SK-N-SH treated with all-trans-retinoic acid at 6 μM for 48 hours (cell line): ENCODE results near the gene BSG.

Source experiments
- ATAC-seq: fragments of 200-7000 bp; cut with Tn5 transposase; 3 replicates; pipeline ENCODE4 v1.9.1; 2020; ENCODE audit warnings: mild to moderate bottlenecking, moderate library complexity
- ARNTL ChIP-seq: fragments of 450-650 bp; formaldehyde crosslinking; IDR thresholded peaks from 2 replicates; pipeline ENCODE4 v1.5.0; 2020; ENCODE audit warnings: low read depth, mild to moderate bottlenecking, moderate library complexity, borderline replicate concordance
- BACH2 ChIP-seq: fragments of 250-450 bp; sonication (Bioruptor Pico); IDR thresholded peaks from 2 replicates; pipeline ENCODE4 v1.9.0; 2021; ENCODE audit warnings: mild to moderate bottlenecking, borderline replicate concordance
- CSDC2 ChIP-seq: fragments of 250-450 bp; sonication (Bioruptor Pico); IDR thresholded peaks from 2 replicates; pipeline ENCODE4 v1.5.0; 2020; ENCODE audit warnings: mild to moderate bottlenecking, moderate library complexity
- ESRRG ChIP-seq: fragments of 250-450 bp; sonication (Bioruptor Pico); IDR thresholded peaks from 2 replicates; pipeline ENCODE4 v1.6.1; 2021; ENCODE audit warnings: mild to moderate bottlenecking
- GLIS3 ChIP-seq: fragments of 250-450 bp; sonication (Bioruptor Pico); IDR thresholded peaks from 2 replicates; pipeline ENCODE4 v1.5.0; 2020; ENCODE audit warnings: mild to moderate bottlenecking, moderate library complexity
- PPARA ChIP-seq: fragments of 250-450 bp; sonication (Bioruptor Pico); IDR thresholded peaks from 2 replicates; pipeline ENCODE4 v1.5.0; 2020; ENCODE audit warnings: mild to moderate bottlenecking, borderline replicate concordance
- SNAI2 ChIP-seq: fragments of 250-450 bp; sonication (Bioruptor Pico); IDR thresholded peaks from 2 replicates; pipeline ENCODE4 v1.5.0; 2020; ENCODE audit warnings: mild to moderate bottlenecking, moderate library complexity
- TCF4 ChIP-seq: fragments of 250-450 bp; sonication (Bioruptor Pico); IDR thresholded peaks from 2 replicates; pipeline ENCODE4 v1.8.0; 2021; ENCODE audit warnings: mild to moderate bottlenecking, moderate library complexity, borderline replicate concordance
- TOX ChIP-seq: fragments of 250-450 bp; sonication (Bioruptor Pico); IDR thresholded peaks from 2 replicates; pipeline ENCODE4 v1.8.0; 2021; ENCODE audit warnings: mild to moderate bottlenecking, moderate library complexity, borderline replicate concordance
- ZFP3 ChIP-seq: fragments of 250-450 bp; sonication (Bioruptor Pico); IDR thresholded peaks from 2 replicates; pipeline ENCODE4 v1.5.0; 2020; ENCODE audit warnings: mild to moderate bottlenecking, moderate library complexity
- ZFP30 ChIP-seq: fragments of 450-650 bp; formaldehyde crosslinking; IDR thresholded peaks from 2 replicates; pipeline ENCODE4 v1.5.0; 2022; ENCODE audit warnings: mild to moderate bottlenecking, moderate library complexity
- TF ChIP-seq, protein P1 (sequence below): fragments of 250-450 bp; sonication (Bioruptor Pico); IDR thresholded peaks from 2 replicates; pipeline ENCODE4 v1.5.1; 2021; ENCODE audit warnings: mild to moderate bottlenecking, moderate library complexity
- TF ChIP-seq, protein P2 (sequence below): fragments of 250-450 bp; sonication (Bioruptor Pico); IDR thresholded peaks from 2 replicates; pipeline ENCODE4 v1.5.0; 2020; ENCODE audit warnings: mild to moderate bottlenecking, moderate library complexity
- TF ChIP-seq, protein P3 (sequence below): fragments of 250-450 bp; sonication (Bioruptor Pico); IDR thresholded peaks from 2 replicates; pipeline ENCODE4 v1.8.0; 2021; ENCODE audit warnings: low read depth, mild to moderate bottlenecking, moderate library complexity, borderline replicate concordance
- TF ChIP-seq, protein P4 (sequence below): fragments of 250-450 bp; sonication (Bioruptor Pico); IDR thresholded peaks from 2 replicates; pipeline ENCODE4 v1.5.1; 2020; ENCODE audit warnings: low read depth, mild to moderate bottlenecking, moderate library complexity

BSG gene

DNA sequence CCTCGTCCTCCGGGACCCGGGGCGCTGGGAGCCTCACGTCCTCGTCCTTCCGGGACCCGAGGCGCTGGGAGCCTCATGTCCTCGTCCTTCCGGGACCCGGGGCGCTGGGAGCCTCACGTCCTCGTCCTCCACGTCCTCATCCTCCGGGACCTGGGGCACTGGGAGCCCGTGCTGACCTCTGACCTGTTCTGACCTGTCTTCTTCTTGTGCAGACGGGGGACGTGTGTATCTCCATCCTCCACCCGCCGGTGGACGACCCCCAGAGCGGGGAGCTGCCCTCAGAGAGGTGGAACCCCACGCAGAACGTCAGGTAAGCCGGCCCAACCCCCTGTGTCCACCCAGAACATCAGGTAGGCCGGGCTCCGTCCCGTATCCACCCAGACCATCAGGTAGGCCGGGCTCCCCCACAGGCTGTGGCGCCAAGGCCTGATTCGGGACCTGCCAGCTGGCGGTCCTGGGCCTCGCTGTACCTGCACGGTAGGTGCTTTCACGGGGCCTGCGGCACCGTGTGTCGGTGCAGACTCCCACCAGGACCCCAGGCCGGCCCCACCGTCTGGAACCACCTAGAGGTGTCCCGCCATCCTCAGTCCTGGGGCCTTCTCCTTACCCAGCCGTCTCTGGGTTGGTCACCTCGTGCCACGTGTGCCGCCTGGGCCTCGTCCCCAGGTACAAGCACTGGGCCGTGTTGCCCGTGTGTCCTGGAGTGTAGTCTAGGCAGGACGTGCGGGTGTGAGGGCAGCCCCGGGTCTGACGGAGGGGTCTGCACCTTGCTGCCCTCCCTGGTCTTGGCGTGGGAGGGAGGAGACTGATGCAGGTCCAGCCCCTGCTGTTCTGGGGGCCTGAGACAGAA lies 36.1 kb upstream of the BSG start (continued):
- TF ChIP-seq, protein P1, sequence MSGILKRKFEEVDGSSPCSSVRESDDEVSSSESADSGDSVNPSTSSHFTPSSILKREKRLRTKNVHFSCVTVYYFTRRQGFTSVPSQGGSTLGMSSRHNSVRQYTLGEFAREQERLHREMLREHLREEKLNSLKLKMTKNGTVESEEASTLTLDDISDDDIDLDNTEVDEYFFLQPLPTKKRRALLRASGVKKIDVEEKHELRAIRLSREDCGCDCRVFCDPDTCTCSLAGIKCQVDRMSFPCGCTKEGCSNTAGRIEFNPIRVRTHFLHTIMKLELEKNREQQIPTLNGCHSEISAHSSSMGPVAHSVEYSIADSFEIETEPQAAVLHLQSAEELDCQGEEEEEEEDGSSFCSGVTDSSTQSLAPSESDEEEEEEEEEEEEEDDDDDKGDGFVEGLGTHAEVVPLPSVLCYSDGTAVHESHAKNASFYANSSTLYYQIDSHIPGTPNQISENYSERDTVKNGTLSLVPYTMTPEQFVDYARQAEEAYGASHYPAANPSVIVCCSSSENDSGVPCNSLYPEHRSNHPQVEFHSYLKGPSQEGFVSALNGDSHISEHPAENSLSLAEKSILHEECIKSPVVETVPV (CRISPR knock-in tag): no peak
- no peak for TF ChIP-seq ESRRG (CRISPR knock-in tag)
- TF ChIP-seq, protein P2, sequence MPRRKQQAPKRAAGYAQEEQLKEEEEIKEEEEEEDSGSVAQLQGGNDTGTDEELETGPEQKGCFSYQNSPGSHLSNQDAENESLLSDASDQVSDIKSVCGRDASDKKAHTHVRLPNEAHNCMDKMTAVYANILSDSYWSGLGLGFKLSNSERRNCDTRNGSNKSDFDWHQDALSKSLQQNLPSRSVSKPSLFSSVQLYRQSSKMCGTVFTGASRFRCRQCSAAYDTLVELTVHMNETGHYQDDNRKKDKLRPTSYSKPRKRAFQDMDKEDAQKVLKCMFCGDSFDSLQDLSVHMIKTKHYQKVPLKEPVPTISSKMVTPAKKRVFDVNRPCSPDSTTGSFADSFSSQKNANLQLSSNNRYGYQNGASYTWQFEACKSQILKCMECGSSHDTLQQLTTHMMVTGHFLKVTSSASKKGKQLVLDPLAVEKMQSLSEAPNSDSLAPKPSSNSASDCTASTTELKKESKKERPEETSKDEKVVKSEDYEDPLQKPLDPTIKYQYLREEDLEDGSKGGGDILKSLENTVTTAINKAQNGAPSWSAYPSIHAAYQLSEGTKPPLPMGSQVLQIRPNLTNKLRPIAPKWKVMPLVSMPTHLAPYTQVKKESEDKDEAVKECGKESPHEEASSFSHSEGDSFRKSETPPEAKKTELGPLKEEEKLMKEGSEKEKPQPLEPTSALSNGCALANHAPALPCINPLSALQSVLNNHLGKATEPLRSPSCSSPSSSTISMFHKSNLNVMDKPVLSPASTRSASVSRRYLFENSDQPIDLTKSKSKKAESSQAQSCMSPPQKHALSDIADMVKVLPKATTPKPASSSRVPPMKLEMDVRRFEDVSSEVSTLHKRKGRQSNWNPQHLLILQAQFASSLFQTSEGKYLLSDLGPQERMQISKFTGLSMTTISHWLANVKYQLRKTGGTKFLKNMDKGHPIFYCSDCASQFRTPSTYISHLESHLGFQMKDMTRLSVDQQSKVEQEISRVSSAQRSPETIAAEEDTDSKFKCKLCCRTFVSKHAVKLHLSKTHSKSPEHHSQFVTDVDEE (CRISPR knock-in tag): no peak
- no peak for TF ChIP-seq TOX (CRISPR knock-in tag)
- no peak for TF ChIP-seq CSDC2 (CRISPR knock-in tag)

DNA sequence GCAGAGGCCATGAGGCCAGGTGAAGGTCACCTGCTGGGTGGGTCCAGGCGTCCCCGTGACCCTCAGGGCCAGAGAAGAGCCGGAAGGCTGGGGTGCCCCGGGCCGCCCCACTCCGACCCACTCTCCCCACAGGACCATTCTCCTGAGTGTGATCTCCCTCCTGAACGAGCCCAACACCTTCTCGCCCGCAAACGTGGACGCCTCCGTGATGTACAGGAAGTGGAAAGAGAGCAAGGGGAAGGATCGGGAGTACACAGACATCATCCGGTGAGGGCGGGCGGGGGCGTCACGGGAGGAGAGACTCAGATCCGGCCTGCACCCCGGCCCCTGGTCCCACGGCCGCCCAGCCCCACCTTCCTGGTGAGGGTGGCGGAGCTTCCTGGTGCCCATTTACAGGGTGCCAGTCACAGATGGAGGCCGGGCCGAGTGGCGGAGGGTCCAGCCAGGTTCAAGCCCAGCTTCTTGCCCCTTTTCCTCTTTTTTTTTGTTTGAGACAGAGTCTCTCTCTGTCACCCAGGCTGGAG lies 35.5 kb upstream of the BSG start:
- ATAC-seq: no peak
- TF ChIP-seq BACH2 (CRISPR knock-in tag) (no peak), ARNTL (CRISPR knock-in tag) (no peak), GLIS3 (CRISPR knock-in tag) (no peak), ZFP3 (CRISPR knock-in tag) (no peak), PPARA (CRISPR knock-in tag) (no peak), TOX (CRISPR knock-in tag) (no peak), SNAI2 (CRISPR knock-in tag) (no peak)
- TF ChIP-seq, protein P2 (CRISPR knock-in tag): no peak
- TF ChIP-seq, protein P1 (CRISPR knock-in tag): no peak
- TF ChIP-seq, protein P3, sequence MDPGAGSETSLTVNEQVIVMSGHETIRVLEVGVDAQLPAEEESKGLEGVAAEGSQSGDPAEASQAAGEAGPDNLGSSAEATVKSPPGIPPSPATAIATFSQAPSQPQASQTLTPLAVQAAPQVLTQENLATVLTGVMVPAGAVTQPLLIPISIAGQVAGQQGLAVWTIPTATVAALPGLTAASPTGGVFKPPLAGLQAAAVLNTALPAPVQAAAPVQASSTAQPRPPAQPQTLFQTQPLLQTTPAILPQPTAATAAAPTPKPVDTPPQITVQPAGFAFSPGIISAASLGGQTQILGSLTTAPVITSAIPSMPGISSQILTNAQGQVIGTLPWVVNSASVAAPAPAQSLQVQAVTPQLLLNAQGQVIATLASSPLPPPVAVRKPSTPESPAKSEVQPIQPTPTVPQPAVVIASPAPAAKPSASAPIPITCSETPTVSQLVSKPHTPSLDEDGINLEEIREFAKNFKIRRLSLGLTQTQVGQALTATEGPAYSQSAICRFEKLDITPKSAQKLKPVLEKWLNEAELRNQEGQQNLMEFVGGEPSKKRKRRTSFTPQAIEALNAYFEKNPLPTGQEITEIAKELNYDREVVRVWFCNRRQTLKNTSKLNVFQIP (CRISPR knock-in tag): no peak
- TF ChIP-seq, protein P4, sequence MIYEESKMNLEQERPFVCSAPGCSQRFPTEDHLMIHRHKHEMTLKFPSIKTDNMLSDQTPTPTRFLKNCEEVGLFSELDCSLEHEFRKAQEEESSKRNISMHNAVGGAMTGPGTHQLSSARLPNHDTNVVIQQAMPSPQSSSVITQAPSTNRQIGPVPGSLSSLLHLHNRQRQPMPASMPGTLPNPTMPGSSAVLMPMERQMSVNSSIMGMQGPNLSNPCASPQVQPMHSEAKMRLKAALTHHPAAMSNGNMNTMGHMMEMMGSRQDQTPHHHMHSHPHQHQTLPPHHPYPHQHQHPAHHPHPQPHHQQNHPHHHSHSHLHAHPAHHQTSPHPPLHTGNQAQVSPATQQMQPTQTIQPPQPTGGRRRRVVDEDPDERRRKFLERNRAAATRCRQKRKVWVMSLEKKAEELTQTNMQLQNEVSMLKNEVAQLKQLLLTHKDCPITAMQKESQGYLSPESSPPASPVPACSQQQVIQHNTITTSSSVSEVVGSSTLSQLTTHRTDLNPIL (CRISPR knock-in tag): no peak

DNA sequence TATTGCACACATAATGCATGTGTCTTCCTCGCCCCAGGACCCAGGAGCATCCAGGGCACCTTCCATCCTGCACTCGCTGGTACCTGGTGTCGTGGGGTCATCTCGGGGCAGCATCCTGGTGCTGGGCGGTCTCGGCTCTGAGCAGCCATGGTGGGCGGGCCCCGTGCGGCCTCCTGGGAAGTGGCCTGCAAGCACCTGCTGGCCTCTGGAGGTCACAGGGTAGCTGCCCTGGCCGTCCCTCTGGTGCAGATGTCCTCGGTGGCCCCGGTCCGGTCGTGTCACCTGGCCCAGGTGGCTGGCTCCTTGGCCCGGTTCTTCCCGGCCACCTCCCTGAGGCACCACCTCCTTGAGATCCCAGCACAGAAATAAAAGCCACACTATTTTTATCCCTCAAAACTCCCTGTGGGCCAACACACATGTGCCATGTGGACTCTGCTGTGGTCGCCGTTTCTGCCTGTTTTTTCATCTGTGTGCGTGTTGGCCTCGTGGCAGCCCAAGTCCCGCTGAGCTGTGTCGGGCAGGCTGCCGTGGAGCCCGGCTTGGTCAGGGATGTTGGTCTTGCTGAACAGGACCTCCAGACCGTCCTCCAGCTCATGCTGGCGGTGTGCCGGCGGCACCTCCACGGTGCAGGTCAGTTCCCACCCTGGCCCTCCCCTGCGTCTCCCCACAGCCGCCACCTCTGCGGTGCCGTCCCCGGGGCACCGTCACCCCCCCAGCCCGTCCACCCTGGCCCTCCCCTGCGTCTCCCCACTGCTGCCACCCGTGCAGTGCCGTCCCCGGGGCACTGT lies 33.6 kb upstream of the BSG start:
- TF ChIP-seq TCF4 (CRISPR knock-in tag) (no peak), ZFP30 (no peak), CSDC2 (CRISPR knock-in tag) (no peak)
- TF ChIP-seq, protein P2 (CRISPR knock-in tag): no peak
- TF ChIP-seq, protein P1 (CRISPR knock-in tag): no peak
- no peak for ATAC-seq
